HG03280 (cell line): ENCODE data around the gene EVC2.

ENCODE experiments used
- ATAC-seq: cut with Tn5 transposase; IDR thresholded peaks from one replicate; pipeline ENCODE4 v1.9.1; 2021; ENCODE audit warnings: mild to moderate bottlenecking, moderate library complexity; ENCODE audit not compliant: unreplicated experiment

EVC2 gene

GRCh38 chr4:5708449-5709206 is at the start of gene EVC2:
TSS of gene EVC2 (minus strand) at chr4:5708559. CDS start at chr4:5708513, 46 bp downstream.
- peak; percentile 31 for ATAC-seq

GRCh38 chr4:5757954-5758353 is 49.6 kb upstream of the EVC2 start:
- no peak for ATAC-seq

- no peak for ATAC-seq
These were observed 49.2 kb upstream of the EVC2 start for GRCh38 chr4:5757536-5757935.

GRCh38 chr4:5757091-5757490 is 48.7 kb upstream of the EVC2 start:
- no peak for ATAC-seq

GRCh38 chr4:5756271-5756670 is 47.9 kb upstream of the EVC2 start:
- no peak for ATAC-seq

- ATAC-seq, result no peak
These were observed 47.3 kb upstream of the EVC2 start for GRCh38 chr4:5755679-5756078.

- no peak for ATAC-seq
These were observed 46.8 kb upstream of the EVC2 start for GRCh38 chr4:5755161-5755560.

GRCh38 chr4:5754529-5754881 is 46.1 kb upstream of the EVC2 start:
- no peak for ATAC-seq

- no peak for ATAC-seq
These were observed 45.6 kb upstream of the EVC2 start for GRCh38 chr4:5753766-5754528.

GRCh38 chr4:5753366-5753765 is 45.0 kb upstream of the EVC2 start:
- no peak for ATAC-seq

GRCh38 chr4:5752376-5753184 is 44.2 kb upstream of the EVC2 start:
- ATAC-seq, result no peak

- no peak for ATAC-seq
These were observed 43.5 kb upstream of the EVC2 start for GRCh38 chr4:5751666-5752375.

- no peak for ATAC-seq
These were observed 42.7 kb upstream of the EVC2 start for GRCh38 chr4:5750946-5751665.

- ATAC-seq, result no peak
These were observed 41.9 kb upstream of the EVC2 start for GRCh38 chr4:5750052-5750945.

GRCh38 chr4:5749568-5749967 is 41.2 kb upstream of the EVC2 start:
- ATAC-seq, result no peak

GRCh38 chr4:5747738-5748375 is 39.5 kb upstream of the EVC2 start:
- no peak for ATAC-seq

- no peak for ATAC-seq
These were observed 38.7 kb upstream of the EVC2 start for GRCh38 chr4:5746829-5747737.

GRCh38 chr4:5746250-5746649 is 37.9 kb upstream of the EVC2 start:
- no peak for ATAC-seq
